Activated T-helper 9 cell treated with anti-CD3 and anti-CD28 coated beads, Interleukin-2, amount 50 U/mL, for 16 hours (primary cell): ENCODE data around the gene MOB2.
A peak's percentile ranks its signal among the peaks of the same experiment; 100 is the strongest.
"Not testable (repeated sequence)": the region's sequence is repeated elsewhere in the genome, so short reads cannot be mapped to it uniquely, and the experiment has no call there.

Experiments
- DNase-seq: peaks from one replicate; pipeline ENCODE4 v3.0.0-alpha.2; 2020; ENCODE audit warnings: low read depth

Gene MOB2

GRCh38 chr11:1517117-1518005, 30.8 kb upstream of the MOB2 start:
- DNase-seq: no peak

GRCh38 chr11:1516273-1517067, 29.9 kb upstream of the MOB2 start:
- DNase-seq: no peak

GRCh38 chr11:1515082-1516060, 28.8 kb upstream of the MOB2 start:
- DNase-seq: peak; percentile 61

- no peak for DNase-seq
These were observed 27.9 kb upstream of the MOB2 start for GRCh38 chr11:1514336-1515061.

- DNase-seq: no peak
These were observed 27.0 kb upstream of the MOB2 start for GRCh38 chr11:1513326-1514296.

GRCh38 chr11:1512531-1513258, 26.1 kb upstream of the MOB2 start:
- DNase-seq: not testable (repeated sequence)

GRCh38 chr11:1511937-1512496, 25.4 kb upstream of the MOB2 start:
- DNase-seq: no peak

GRCh38 chr11:1510928-1511327, 24.3 kb upstream of the MOB2 start:
- no peak for DNase-seq

- not testable (repeated sequence) for DNase-seq
These were observed 23.8 kb upstream of the MOB2 start for GRCh38 chr11:1510351-1510750.

GRCh38 chr11:1509626-1510255, 23.2 kb upstream of the MOB2 start:
- no peak for DNase-seq

GRCh38 chr11:1508986-1509385, 22.4 kb upstream of the MOB2 start:
- no peak for DNase-seq

- no peak for DNase-seq
These were observed 21.9 kb upstream of the MOB2 start for GRCh38 chr11:1508491-1508891.

- DNase-seq: no peak
These were observed 21.0 kb upstream of the MOB2 start for GRCh38 chr11:1507381-1508140.

GRCh38 chr11:1506981-1507380, 20.4 kb upstream of the MOB2 start:
- DNase-seq: no peak

- no peak for DNase-seq
These were observed 18.9 kb upstream of the MOB2 start for GRCh38 chr11:1505480-1505879.

GRCh38 chr11:1504581-1505290, 18.2 kb upstream of the MOB2 start:
- DNase-seq: no peak

- no peak for DNase-seq
These were observed 17.6 kb upstream of the MOB2 start for GRCh38 chr11:1504138-1504537.
